Measurements from ENCODE around the gene AKAP6. TPM values are rescaled to one million over a fixed set of nuclear protein-coding genes. Genes with fewer than 3 reads are reported as not detected.

The AKAP6 gene
- total RNA-seq, 1 donor from 2014 or later: 600 TPM

DNA sequence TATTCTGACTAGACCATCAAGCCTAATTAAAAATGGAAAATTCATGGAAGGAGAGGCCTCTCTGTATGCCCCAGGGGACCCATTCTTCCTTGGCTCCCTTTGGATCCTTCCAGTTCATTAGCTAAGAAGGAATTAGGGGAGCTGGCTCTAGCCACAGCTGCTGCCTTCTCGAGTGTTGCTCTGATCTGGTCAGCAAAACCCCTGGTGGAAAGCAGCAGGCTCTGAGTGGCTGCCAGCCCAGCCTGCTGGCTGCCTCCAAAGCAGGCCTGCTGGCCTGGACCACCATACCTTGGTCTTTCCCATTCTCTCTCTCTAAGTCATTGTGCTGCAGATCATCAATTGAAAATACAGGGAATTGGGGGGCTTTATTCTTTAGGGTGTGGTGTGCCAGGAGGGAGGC is 29.0 kb upstream of the AKAP6 start:
- H3K9me3 Mint-ChIP-seq (ENCODE audit: unreplicated experiment): peaks cover 10% of the 10 kb centered on the region
- peaks cover 54% of the 10 kb centered on the region for H3K4me1 Mint-ChIP-seq (ENCODE audit: low read depth, unreplicated experiment)
- H3K36me3 Mint-ChIP-seq (ENCODE audit: unreplicated experiment): no peaks in the 10 kb centered on the region
- peak; percentile 71 for DNase-seq
- peak overlapping the region; percentile 63 for H3K4me3 Mint-ChIP-seq (ENCODE audit: unreplicated experiment)
- H3K27ac Mint-ChIP-seq (ENCODE audit: unreplicated experiment): peak overlapping the region; percentile 97
- peaks cover 4% of the 10 kb centered on the region for H3K27me3 Mint-ChIP-seq (ENCODE audit: unreplicated experiment)
- TF ChIP-seq CTCF (IDR thresholded peaks at IDR 0.05; ENCODE audit: partially characterized antibody, unreplicated experiment): no peak

DNA sequence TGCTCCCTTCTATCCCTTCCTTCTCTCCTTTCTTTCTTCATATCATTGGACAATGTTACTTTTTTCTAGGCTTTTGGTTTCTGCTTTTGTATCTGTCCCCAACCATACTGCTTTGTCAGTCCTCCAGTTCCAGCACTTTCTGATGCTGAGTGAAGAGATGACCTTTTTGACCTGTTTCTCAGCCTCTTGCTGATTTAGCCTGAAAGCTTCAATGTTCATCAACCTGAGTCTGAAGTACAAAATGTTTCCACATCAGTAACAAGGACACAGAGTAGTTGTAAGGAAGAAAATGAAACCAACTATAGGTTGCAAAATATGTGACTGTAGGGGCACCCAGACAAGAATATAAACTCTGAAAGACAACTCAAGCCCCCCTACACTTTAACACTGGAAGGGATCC is 25.2 kb upstream of the AKAP6 start:
- H3K27ac Mint-ChIP-seq (ENCODE audit: unreplicated experiment): peak overlapping the region; percentile 99

GRCh38 chr14:32304296-32304695 is 24.8 kb upstream of the AKAP6 start:
- Mint-ChIP-seq H3K4me1 (ENCODE audit: low read depth, unreplicated experiment) (peaks cover 53% of the 10 kb centered on the region), H3K27me3 (ENCODE audit: unreplicated experiment) (peaks cover 4% of the 10 kb centered on the region), H3K36me3 (ENCODE audit: unreplicated experiment) (peaks cover 5% of the 10 kb centered on the region), H3K4me3 (ENCODE audit: unreplicated experiment) (peak overlapping the region; percentile 74), H3K27ac (ENCODE audit: unreplicated experiment) (peak overlapping the region; percentile 99), H3K9me3 (ENCODE audit: unreplicated experiment) (peaks cover 13% of the 10 kb centered on the region)
- no peak for TF ChIP-seq CTCF (IDR thresholded peaks at IDR 0.05; ENCODE audit: partially characterized antibody, unreplicated experiment)
- DNase-seq: peak; percentile 38

More for the DNA sequence above, 25.2 kb upstream of the AKAP6 start:
- no peak for TF ChIP-seq CTCF (IDR thresholded peaks at IDR 0.05; ENCODE audit: partially characterized antibody, unreplicated experiment)
- DNase-seq: no peak
- Mint-ChIP-seq H3K27me3 (ENCODE audit: unreplicated experiment) (peaks cover 4% of the 10 kb centered on the region), H3K9me3 (ENCODE audit: unreplicated experiment) (peaks cover 13% of the 10 kb centered on the region), H3K4me3 (ENCODE audit: unreplicated experiment) (peak overlapping the region; percentile 71), H3K4me1 (ENCODE audit: low read depth, unreplicated experiment) (peaks cover 55% of the 10 kb centered on the region), H3K36me3 (ENCODE audit: unreplicated experiment) (peaks cover 2% of the 10 kb centered on the region)

GRCh38 chr14:32306549-32306948 is 22.5 kb upstream of the AKAP6 start:
- Mint-ChIP-seq H3K27ac (ENCODE audit: unreplicated experiment) (peak overlapping the region; percentile 6), H3K27me3 (ENCODE audit: unreplicated experiment) (peaks cover 4% of the 10 kb centered on the region), H3K36me3 (ENCODE audit: unreplicated experiment) (peaks cover 5% of the 10 kb centered on the region), H3K9me3 (ENCODE audit: unreplicated experiment) (peaks cover 10% of the 10 kb centered on the region), H3K4me3 (ENCODE audit: unreplicated experiment) (no peak overlapping the region), H3K4me1 (ENCODE audit: low read depth, unreplicated experiment) (peaks cover 34% of the 10 kb centered on the region)
- no peak for DNase-seq
- no peak for TF ChIP-seq CTCF (IDR thresholded peaks at IDR 0.05; ENCODE audit: partially characterized antibody, unreplicated experiment)

GRCh38 chr14:32307881-32308582 is 21.1 kb upstream of the AKAP6 start:
- no peak for DNase-seq
- peaks cover 10% of the 10 kb centered on the region for H3K9me3 Mint-ChIP-seq (ENCODE audit: unreplicated experiment)
- no peak for TF ChIP-seq CTCF (IDR thresholded peaks at IDR 0.05; ENCODE audit: partially characterized antibody, unreplicated experiment)
- H3K4me3 Mint-ChIP-seq (ENCODE audit: unreplicated experiment): no peak overlapping the region
- peaks cover 4% of the 10 kb centered on the region for H3K27me3 Mint-ChIP-seq (ENCODE audit: unreplicated experiment)
- peaks cover 32% of the 10 kb centered on the region for H3K4me1 Mint-ChIP-seq (ENCODE audit: low read depth, unreplicated experiment)
- H3K27ac Mint-ChIP-seq (ENCODE audit: unreplicated experiment): no peak overlapping the region
- peaks cover 5% of the 10 kb centered on the region for H3K36me3 Mint-ChIP-seq (ENCODE audit: unreplicated experiment)

All from glutamatergic neuron (in vitro differentiated cells).